Measurements from ENCODE around the gene LPP. TPM values are rescaled to one million over a fixed set of nuclear protein-coding genes. Genes with fewer than 3 reads are reported as not detected.

Gene LPP
- total and polyA plus RNA-seq, 10 of the 15 experiments (the other 5 are each of a cell fraction or from before 2014, with no cell fraction given): under 0.01 to 0.62 (median 0.03) TPM

- Histone ChIP-seq H3K79me2 (ENCODE audit: control insufficient read depth, insufficient read depth, low read length) (no peaks in the 10 kb centered on the region), H3K4me2 (ENCODE audit: control insufficient read depth, insufficient read depth) (no peak overlapping the region), H2AFZ (ENCODE audit: control insufficient read depth, low read depth, low read length) (no peak overlapping the region), H3K4me1 (ENCODE audit: control insufficient read depth, insufficient read depth, low read length) (no peaks in the 10 kb centered on the region), H3K27ac (ENCODE audit: control insufficient read depth, insufficient read depth) (no peak overlapping the region), H3K36me3 (ENCODE audit: control insufficient read depth in 2 of 2, insufficient read depth in 2 of 2, low read length in 1 of 2) (no peaks in the 10 kb centered on the region), H3K9ac (ENCODE audit: control insufficient read depth, insufficient read depth, low read length) (no peak overlapping the region), H3K9me3 (replicated peaks; ENCODE audit: control insufficient read depth, insufficient read depth, low read length) (no peaks in the 10 kb centered on the region), H3K27me3 (replicated peaks in 1 of 2; ENCODE audit: control insufficient read depth in 2 of 2, insufficient read depth in 2 of 2, low read length in 1 of 2) (peaks cover 0 to 5% of the 10 kb centered on the region in 2 experiments; a peak in 1 of 4 replicates), H4K20me1 (ENCODE audit: control insufficient read depth, insufficient read depth) (no peaks in the 10 kb centered on the region), H3K4me3 (no peak overlapping the region)
- ChIA-PET SMC1A (ENCODE audit: uncharacterized antibody, unreplicated experiment) (no interaction called here), CTCF (interaction anchor here (0.6 kb wide), 1 partner anchor 488 kb away, joined by 3 read pairs; no protein-coding TSS in a partner anchor), RAD21 (ENCODE audit: unreplicated experiment) (no interaction called here), POLR2A (no interaction called here)
- FAIRE-seq (no peak), DNase-seq (ENCODE audit: low read depth, low spot score) (no peak), ATAC-seq (no peak)
- in situ Hi-C loops (cut with MboI): no loop called here
- intact Hi-C loops (cut with micrococcal nuclease; ENCODE audit: unreplicated experiment): no loop called here
- no TSS peak for BruUV-seq (replicated peaks)
- WGBS (ENCODE audit: insufficient coverage, insufficient replicate concordance, low lambda C conversion rate, missing lambda C conversion rate): 6% methylated on average over 2 of the region's 2 CpGs
- no peak for TF ChIP-seq CEBPB (IDR thresholded peaks at IDR 0.05; ENCODE audit: borderline replicate concordance in 1 of 2, low read depth in 2 of 2, low read length in 2 of 2)
- no peak for TF ChIP-seq CTCF (IDR thresholded peaks at IDR 0.05 in 2 of 3, conservative IDR thresholded peaks at IDR 0.05 in 1 of 3; ENCODE audit: control insufficient read depth in 2 of 3, extremely low read depth in 1 of 3, insufficient read depth in 1 of 3, low read depth in 3 of 3, low read length in 3 of 3)
- no peak for TF ChIP-seq TCF7 (IDR thresholded peaks at IDR 0.05; ENCODE audit: borderline replicate concordance)
- no peak for TF ChIP-seq BMI1 (IDR thresholded peaks at IDR 0.05; ENCODE audit: borderline replicate concordance)
- no peak for TF ChIP-seq ESRRA (IDR thresholded peaks at IDR 0.05; ENCODE audit: low read length)
- TF ChIP-seq RCOR1 (conservative IDR thresholded peaks at IDR 0.05; ENCODE audit: low read depth, low read length): no peak
- no peak for TF ChIP-seq IKZF2 (IDR thresholded peaks at IDR 0.05)
- no peak for TF ChIP-seq ZNF207 (IDR thresholded peaks at IDR 0.05; ENCODE audit: borderline replicate concordance)
- TF ChIP-seq ATF7 (IDR thresholded peaks at IDR 0.05; ENCODE audit: low read depth): no peak
- no peak for TF ChIP-seq KDM1A (IDR thresholded peaks at IDR 0.05; ENCODE audit: borderline replicate concordance)
- no peak for TF ChIP-seq SREBF2 (IDR thresholded peaks at IDR 0.05; ENCODE audit: low read length)
- TF ChIP-seq HDAC2 (IDR thresholded peaks at IDR 0.05): no peak
- TF ChIP-seq USF1 (IDR thresholded peaks at IDR 0.05; ENCODE audit: borderline replicate concordance, extremely low read length, insufficient read depth, low read depth, low read length): no peak
- TF ChIP-seq, protein P1, sequence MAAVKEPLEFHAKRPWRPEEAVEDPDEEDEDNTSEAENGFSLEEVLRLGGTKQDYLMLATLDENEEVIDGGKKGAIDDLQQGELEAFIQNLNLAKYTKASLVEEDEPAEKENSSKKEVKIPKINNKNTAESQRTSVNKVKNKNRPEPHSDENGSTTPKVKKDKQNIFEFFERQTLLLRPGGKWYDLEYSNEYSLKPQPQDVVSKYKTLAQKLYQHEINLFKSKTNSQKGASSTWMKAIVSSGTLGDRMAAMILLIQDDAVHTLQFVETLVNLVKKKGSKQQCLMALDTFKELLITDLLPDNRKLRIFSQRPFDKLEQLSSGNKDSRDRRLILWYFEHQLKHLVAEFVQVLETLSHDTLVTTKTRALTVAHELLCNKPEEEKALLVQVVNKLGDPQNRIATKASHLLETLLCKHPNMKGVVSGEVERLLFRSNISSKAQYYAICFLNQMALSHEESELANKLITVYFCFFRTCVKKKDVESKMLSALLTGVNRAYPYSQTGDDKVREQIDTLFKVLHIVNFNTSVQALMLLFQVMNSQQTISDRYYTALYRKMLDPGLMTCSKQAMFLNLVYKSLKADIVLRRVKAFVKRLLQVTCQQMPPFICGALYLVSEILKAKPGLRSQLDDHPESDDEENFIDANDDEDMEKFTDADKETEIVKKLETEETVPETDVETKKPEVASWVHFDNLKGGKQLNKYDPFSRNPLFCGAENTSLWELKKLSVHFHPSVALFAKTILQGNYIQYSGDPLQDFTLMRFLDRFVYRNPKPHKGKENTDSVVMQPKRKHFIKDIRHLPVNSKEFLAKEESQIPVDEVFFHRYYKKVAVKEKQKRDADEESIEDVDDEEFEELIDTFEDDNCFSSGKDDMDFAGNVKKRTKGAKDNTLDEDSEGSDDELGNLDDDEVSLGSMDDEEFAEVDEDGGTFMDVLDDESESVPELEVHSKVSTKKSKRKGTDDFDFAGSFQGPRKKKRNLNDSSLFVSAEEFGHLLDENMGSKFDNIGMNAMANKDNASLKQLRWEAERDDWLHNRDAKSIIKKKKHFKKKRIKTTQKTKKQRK (IDR thresholded peaks at IDR 0.05; ENCODE audit: low read depth, low read length): no peak
- no peak for TF ChIP-seq SMARCA5 (IDR thresholded peaks at IDR 0.05)
- TF ChIP-seq ZZZ3 (IDR thresholded peaks at IDR 0.05; ENCODE audit: control insufficient read depth, insufficient read length, low read depth): no peak
- no peak for TF ChIP-seq MXI1 (IDR thresholded peaks at IDR 0.05; ENCODE audit: low read depth, low read length)
Observed at GRCh38 chr3:188411750-188412149, 257.8 kb downstream of the LPP start.

Data from GM12878 (cell line).